Activated naive CD4-positive, alpha-beta T cell (primary cell): Measurements from ENCODE around the gene RDX.
A peak's percentile ranks its signal among the peaks of the same experiment; 100 is the strongest.
"Not testable (repeated sequence)": the region's sequence is repeated elsewhere in the genome, so short reads cannot be mapped to it uniquely, and the experiment has no call there.

ENCODE experiments used
- DNase-seq, 4 experiments: peaks; one replicate each; lab custom pipeline; 2025; lab: John Stamatoyannopoulos, UW

RDX gene

DNA sequence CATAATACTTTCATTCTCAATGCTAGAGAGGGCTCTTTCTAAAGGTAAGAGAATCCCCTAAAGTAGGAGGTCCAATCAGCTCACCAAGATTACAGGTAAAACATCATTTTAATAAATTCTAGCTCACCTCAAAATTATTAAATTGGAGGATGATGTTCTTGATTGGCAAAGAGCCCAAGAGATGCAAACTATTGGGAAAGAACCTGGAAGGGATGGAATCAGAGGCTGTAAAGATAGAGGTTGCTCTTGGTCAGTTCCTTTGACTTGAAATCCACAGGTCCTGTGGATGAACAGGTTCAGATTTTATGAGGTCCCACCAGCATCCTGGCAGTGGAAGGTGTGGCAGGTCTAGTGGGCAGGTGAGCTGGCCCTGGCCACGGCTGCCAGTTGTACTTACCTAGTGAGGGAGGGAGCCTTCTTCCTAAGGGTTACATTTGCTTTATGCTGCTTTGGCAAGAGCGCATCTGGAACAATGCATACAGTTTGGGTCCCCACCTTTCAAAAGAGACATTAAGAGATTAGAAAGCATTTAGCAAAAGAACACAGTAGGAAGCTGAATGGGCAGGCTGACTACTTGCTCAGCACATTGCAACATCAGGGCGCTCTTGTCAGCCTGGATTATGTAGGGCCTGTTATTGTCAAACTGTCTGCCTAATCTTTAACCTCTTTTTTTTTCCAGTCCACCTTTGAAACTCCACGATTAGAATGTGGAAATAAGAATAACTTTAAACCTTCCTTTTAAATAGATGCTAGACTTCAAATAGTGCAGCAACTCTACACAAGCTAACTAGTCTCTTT, 97.0 kb downstream of the RDX start:
- DNase-seq: no peak

GRCh38 chr11:110198031-110198729, 98.2 kb downstream of the RDX start:
- DNase-seq: no peak

DNA sequence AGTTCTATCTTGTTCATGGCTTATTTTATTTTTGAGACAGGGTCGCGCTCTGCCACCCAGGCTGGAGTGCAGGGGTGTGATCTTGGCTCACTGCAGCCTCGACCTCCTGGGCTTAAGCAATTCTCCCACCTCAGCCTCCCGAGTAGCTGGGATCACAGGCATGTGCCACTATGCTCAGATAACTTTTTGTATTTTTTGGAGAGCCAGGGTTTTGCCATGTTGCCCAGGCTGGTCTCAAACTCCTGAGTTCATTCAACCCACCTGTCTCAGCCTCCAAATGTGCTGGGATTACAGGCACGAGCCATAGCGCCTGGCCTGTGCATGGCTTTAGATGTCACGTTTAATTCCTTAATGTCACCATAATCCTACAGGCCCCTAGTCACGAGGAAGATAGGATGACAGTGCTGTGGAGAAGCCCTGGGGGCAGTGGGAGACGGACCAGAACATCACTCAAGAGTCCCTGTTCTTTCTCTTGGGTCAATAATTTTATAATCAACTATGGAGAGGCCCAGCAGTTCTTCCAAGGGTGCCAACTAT, 99.5 kb downstream of the RDX start:
- no peak for DNase-seq

DNA sequence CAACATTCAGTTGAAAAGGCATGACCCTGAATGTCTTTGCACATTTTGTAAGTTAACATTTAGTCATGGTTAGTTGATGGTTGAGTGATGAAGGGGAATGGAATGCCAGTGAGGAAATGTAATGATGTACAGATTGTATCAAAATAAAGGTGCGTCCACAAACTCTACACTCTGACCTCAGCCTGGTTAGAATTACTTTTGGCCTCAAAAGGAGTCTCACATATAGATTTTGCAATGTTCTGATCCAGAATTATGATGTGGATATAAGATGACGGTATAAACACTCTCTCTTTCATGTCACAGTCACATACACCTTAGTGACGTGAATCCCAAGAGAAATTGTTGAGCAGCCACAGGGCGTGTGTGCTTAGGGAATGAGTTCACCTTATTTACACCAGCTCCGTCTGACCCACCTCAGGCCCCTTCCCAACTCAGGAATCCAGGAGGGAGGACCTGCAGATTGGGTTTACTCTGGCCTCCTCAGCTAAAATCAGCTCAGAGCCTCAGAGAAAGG, 100.1 kb downstream of the RDX start:
- DNase-seq: no peak

DNA sequence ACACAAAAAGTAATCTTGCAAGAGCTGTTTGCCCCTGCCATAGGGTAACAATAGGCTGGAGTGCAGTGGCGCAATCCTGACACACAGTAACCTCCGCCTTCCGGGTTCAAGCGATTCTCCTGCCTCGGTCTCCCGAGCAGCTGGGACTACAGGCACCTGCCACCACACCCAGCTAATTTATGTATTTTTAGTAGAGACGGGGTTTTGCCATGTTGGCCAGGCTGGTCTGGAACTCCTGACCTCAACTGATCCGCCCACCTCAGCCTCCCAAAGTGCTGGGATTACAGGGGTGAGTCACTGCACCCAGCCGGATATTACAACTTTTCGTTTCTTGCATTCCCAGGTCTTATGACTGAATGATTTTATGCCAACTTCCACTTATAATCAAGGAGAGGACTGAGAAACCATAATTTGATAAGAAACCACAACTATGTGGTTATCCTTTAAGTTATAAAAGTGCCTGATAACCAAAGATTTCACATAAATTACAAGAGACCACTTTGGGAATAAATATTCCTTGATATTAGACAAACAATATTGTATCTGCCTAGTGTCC, 102.1 kb downstream of the RDX start:
- DNase-seq: not testable (repeated sequence)

DNA sequence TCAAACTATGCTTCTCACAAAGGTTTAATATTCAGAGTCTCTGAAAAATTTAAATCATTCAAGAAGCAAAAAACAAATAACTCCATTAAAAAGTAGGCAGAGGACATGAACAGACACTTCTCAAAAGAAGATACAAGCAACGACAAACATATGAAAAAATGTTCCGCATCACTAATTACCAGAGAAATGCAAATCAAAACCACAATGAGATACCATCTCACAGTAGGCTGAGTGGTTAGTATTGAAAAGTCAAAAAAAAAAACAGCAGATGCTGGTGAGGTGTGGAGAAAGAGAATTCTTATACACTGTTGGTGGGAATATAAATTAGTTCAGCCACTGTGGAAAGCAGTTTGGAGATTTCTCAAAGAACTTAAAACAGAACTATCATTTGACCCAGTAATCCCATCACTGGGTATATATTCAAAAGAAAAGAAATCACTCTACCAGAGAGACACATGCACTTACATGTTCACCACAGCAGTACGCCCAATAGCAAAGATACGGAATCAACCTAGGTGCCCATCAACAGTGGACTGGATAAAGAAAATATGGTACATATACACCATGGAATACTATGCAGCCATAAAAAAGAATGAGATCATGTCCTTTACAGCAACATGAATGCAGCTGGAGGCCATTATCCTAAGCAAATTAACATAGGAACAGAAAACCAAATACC, 103.7 kb downstream of the RDX start:
- DNase-seq: not testable (repeated sequence)

GRCh38 chr11:110190885-110191284, 105.5 kb downstream of the RDX start:
- no peak for DNase-seq

- no peak for DNase-seq
Measured at GRCh38 chr11:110187731-110188130, 108.7 kb downstream of the RDX start.

DNA sequence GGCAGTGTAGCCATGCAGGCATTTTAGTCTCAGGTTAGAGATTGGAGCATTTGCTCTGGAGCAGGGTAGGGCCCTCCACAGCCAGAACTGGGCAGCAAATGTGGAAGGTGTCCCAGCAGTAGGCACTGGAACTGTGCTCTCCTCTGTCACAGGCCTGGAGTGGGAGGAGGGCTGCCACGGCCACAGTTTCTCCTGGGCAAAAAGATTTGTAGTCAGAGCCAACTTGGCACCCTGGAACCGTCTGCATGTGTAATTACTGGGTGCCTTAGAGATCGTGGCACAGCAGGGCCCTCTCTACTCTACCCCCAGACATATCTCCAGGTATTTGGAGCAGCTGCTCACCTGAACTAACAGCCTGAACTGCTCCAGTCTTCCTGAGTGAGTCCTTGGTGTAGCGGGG, 109.5 kb downstream of the RDX start:
- no peak for DNase-seq

- no peak for DNase-seq
Measured at GRCh38 chr11:110186456-110186855, 110.0 kb downstream of the RDX start.

DNA sequence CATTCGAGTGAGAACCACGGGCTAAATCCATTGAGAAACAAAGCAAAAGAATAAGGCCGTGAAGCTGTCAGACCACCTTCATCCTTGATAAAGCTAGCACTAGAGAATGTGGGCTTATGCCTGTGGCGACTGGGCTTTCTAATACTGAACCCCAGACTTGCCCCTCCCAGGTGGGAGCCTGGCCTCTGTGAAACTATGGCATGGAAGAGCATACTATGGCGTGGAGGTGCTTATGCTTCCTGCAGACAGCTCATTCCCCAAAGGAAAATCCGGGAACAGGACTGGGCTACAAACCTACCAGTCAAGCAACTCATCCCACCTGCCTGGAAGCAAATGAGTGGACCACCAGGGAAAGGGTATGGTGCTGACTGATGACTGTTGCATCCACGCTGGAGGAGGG, 110.8 kb downstream of the RDX start:
- no peak for DNase-seq

DNA sequence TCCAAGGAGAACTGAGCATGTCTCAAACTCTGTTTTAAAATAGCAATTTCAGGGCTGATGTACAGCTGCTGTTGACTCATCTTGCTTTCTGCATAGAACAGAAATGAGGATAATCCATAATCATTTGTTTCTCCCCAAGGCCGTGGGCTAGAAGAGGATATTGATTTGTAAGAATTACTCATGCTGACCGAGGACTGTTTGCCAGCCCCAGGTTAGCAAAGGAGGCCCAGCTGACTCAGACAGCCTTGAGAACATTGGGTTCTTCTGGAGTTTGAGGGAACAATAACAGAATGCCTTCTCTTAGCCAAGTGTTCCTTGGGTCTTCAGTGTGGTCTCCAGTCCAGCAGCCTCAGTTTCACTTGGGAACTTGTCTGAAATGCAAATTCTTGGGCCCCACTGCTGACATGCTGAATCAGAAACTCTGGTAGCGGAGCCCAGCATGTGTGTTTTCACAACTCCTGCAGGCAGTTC, 111.3 kb downstream of the RDX start:
- DNase-seq: no peak

- no peak for DNase-seq
Measured at GRCh38 chr11:110184456-110184855, 112.0 kb downstream of the RDX start.

DNA sequence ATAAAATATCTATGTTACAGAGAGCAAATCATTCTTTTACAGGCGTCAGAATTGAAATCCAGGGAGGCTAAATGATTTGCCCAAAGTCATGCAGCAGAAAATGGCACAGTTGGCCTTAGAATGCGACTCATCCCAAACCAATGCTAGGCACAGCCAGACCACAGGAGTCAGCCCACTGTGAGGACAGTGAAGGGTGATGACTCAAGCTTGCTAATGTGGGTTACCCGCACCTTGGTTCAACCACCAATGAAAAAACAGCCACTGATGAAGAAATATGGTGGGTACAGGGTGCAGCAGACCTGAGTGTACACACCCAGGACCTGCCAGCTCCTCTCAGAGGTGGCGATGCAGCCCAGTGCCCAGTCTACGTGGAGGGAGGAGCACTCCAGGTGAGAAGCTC, 113.5 kb downstream of the RDX start:
- DNase-seq: no peak

DNA sequence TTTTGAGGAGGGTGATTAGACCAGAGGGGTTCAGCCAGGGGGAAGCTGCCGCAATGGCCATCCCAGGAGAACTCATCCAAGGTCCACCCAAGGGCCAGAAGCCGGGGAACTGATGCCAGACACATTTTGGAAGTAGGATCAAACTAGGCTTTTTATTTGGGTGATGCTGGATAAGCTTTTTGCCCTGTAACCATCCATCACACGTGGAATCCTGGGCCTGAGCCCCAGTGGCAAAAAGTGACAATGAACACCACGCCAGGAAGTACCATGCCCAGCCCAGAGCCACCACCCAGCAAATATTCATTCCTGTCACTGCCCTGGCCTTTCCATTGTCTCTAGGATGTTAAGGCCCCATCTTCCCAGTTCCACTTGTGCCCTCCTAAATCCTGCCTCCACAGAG, 117.3 kb downstream of the RDX start:
- no peak for DNase-seq

GRCh38 chr11:110177086-110177456, 119.3 kb downstream of the RDX start:
- no peak for DNase-seq

DNA sequence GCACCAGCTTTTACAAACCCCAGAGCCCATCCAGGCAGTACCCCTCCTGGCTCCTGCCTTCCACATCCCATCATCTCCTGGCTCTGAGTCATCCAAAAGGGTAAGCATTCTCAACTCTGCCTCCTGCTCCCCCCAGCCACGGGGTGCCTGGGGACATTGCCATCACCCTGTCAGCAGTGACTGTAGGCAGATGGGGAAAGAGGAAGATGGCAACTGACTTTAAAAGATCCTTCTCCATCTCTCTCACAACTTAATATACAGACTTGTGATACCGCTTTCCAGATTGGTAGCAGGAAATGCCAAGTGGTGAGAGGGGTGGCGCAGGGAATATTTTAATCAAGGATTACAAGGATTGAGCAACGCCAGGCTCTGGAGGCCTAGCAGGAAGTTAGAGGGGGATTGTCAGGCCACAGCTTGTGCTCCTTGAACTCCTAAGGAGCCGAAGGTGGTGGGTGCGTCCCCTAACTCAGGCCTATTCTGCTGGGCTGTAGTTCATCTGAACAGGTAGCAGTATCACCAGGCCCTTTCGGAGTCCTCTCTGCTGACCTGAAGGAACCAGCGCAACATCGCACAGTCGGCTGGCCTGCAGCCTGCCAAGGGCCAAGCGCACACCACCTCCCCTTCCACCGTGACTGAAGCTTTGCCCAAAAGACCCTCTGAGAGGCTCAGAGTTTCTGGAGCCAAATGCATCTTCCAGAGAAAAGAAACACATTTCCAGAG, 119.9 kb downstream of the RDX start:
- DNase-seq: no peak

- no peak for DNase-seq
Measured at GRCh38 chr11:110174645-110175310, 121.6 kb downstream of the RDX start.

GRCh38 chr11:110173811-110174644, 122.4 kb downstream of the RDX start:
- peak in 3 of 4 experiments; percentile 14 to 40 (median 18) for DNase-seq
